ENCODE measurements around the gene BCL11A.

BCL11A gene

GRCh38 chr2:60481257-60481656 is 72.2 kb downstream of the BCL11A start:
- DNase-seq, result no peak

GRCh38 chr2:60480089-60480773 is 73.2 kb downstream of the BCL11A start:
- no peak for DNase-seq

- no peak for DNase-seq
Measured at GRCh38 chr2:60479226-60480088, 74.0 kb downstream of the BCL11A start.

- DNase-seq, result no peak
Measured at GRCh38 chr2:60478660-60479059, 74.8 kb downstream of the BCL11A start.

- DNase-seq, result no peak
Measured at GRCh38 chr2:60476206-60476954, 77.1 kb downstream of the BCL11A start.

- no peak for DNase-seq
Measured at GRCh38 chr2:60475123-60475830, 78.2 kb downstream of the BCL11A start.

GRCh38 chr2:60474301-60474700 is 79.2 kb downstream of the BCL11A start:
- DNase-seq, result no peak

GRCh38 chr2:60473546-60473945 is 79.9 kb downstream of the BCL11A start:
- no peak for DNase-seq

GRCh38 chr2:60472663-60473289 is 80.7 kb downstream of the BCL11A start:
- DNase-seq, result no peak

GRCh38 chr2:60472041-60472440 is 81.4 kb downstream of the BCL11A start:
- no peak for DNase-seq

- DNase-seq, result peak; percentile 35 to 65
Measured at GRCh38 chr2:60470340-60470739, 83.1 kb downstream of the BCL11A start.

GRCh38 chr2:60469536-60470317 is 83.7 kb downstream of the BCL11A start:
- no peak for DNase-seq

- no peak for DNase-seq
Measured at GRCh38 chr2:60468382-60469085, 84.9 kb downstream of the BCL11A start.

GRCh38 chr2:60466161-60466702 is 87.2 kb downstream of the BCL11A start:
- no peak for DNase-seq

GRCh38 chr2:60465736-60466135 is 87.7 kb downstream of the BCL11A start:
- no peak for DNase-seq

GRCh38 chr2:60463249-60463648 is 90.2 kb downstream of the BCL11A start:
- no peak for DNase-seq

GRCh38 chr2:60461421-60462108 is 91.9 kb downstream of the BCL11A start:
- no peak for DNase-seq

- DNase-seq, result no peak
Measured at GRCh38 chr2:60460577-60461420, 92.7 kb downstream of the BCL11A start.

- no peak for DNase-seq
Measured at GRCh38 chr2:60459851-60460250, 93.6 kb downstream of the BCL11A start.

All from NCI-H187 (cell line).